Muscle of leg (tissue), 11 donors: ENCODE data around the gene NAV3. TPM values are rescaled to one million over a fixed set of nuclear protein-coding genes. Genes with fewer than 3 reads are reported as not detected.
"Not testable (repeated sequence)": the region's sequence is repeated elsewhere in the genome, so short reads cannot be mapped to it uniquely, and the experiment has no call there.

Experiments used
- DNase-seq: peaks from one replicate; pipeline ENCODE4 v3.0.0; 2013
- H3K27ac ChIP-seq: one replicate; pipeline ENCODE4 v1.5.1; 2013; ENCODE audit warnings: mild to moderate bottlenecking, low read length, control low read depth
- H3K27me3 ChIP-seq: one replicate; pipeline ENCODE4 v1.6.1; 2013; ENCODE audit warnings: low read length; ENCODE audit not compliant: control insufficient read depth, insufficient read depth
- H3K36me3 ChIP-seq: one replicate; pipeline ENCODE4 v1.6.1; 2013; ENCODE audit warnings: low read length; ENCODE audit not compliant: control insufficient read depth, insufficient read depth
- H3K4me1 ChIP-seq: one replicate; pipeline ENCODE4 v1.6.1; 2013; ENCODE audit warnings: low read length; ENCODE audit not compliant: control insufficient read depth, insufficient read depth
- H3K4me3 ChIP-seq: one replicate; pipeline ENCODE4 v1.5.1; 2013; ENCODE audit warnings: low read length, control low read depth
- H3K9me3 ChIP-seq: replicated peaks from 2 replicates; pipeline ENCODE4 v1.6.1; 2013; ENCODE audit warnings: low read depth, low read length; ENCODE audit not compliant: control insufficient read depth
- WGBS: methylation state at CpG from one replicate; pipeline ENCODE4 v1.1.5; 2013; ENCODE audit warnings: missing lambda C conversion rate; ENCODE audit not compliant: insufficient coverage; 5-methylcytosine and 5-hydroxymethylcytosine counted together
- polyA plus RNA-seq, 8 donors: library from polyadenylated mRNA; unstranded; fragments of 120-200 nt; gene quantifications; one replicate each; pipeline versions ENCODE4 v1.2.1 to v1.2.3, GENCODE V29; 2013; ENCODE audit warnings: inconsistent platforms in 1 of 8, low replicate concordance in 1 of 8; ENCODE audit not compliant: insufficient read length in 8 of 8, insufficient read depth in 1 of 8
- total RNA-seq: library from RNA; stranded (reverse); fragments of 120-200 nt; gene quantifications from one replicate; pipeline ENCODE4 v1.2.4, GENCODE V29; 2013

NAV3 gene
- total and polyA plus RNA-seq, 9 donors, result 10.8 to 34.6 (median 21.7) TPM

- not testable (repeated sequence) for H3K4me3 ChIP-seq, DNase-seq, H3K9me3 ChIP-seq, H3K27ac ChIP-seq, H3K36me3 ChIP-seq, H3K27me3 ChIP-seq, H3K4me1 ChIP-seq
- WGBS, result 91% methylated on average over 7 of the region's 7 CpGs
Observed at GRCh38 chr12:78257662-78258061, 427.0 kb downstream of the NAV3 start.

- H3K36me3 ChIP-seq, result no peaks in the 10 kb centered on the region
- no peak for DNase-seq
- 84% methylated on average over 7 of the region's 7 CpGs for WGBS
Observed at GRCh38 chr12:78260976-78261375, 430.3 kb downstream of the NAV3 start.

GRCh38 chr12:78261901-78262300, 431.2 kb downstream of the NAV3 start:
- H3K27me3 ChIP-seq, result no peaks in the 10 kb centered on the region
- no peaks in the 10 kb centered on the region for H3K9me3 ChIP-seq
- no peak overlapping the region for H3K4me3 ChIP-seq
- WGBS, result 86% methylated on average over 1 of the region's 2 CpGs
- no peaks in the 10 kb centered on the region for H3K36me3 ChIP-seq
- H3K4me1 ChIP-seq, result no peaks in the 10 kb centered on the region
- no peak overlapping the region for H3K27ac ChIP-seq
- no peak for DNase-seq

More at GRCh38 chr12:78260976-78261375, 430.3 kb downstream of the NAV3 start:
- no peaks in the 10 kb centered on the region for H3K27me3 ChIP-seq
- no peaks in the 10 kb centered on the region for H3K9me3 ChIP-seq
- H3K27ac ChIP-seq, result no peak overlapping the region
- H3K4me1 ChIP-seq, result no peaks in the 10 kb centered on the region
- no peak overlapping the region for H3K4me3 ChIP-seq
